Panc1 (cell line): ENCODE results near the gene NTN4. TPM values are rescaled to one million over a fixed set of nuclear protein-coding genes. Genes with fewer than 3 reads are reported as not detected.

ENCODE experiments used
- ATAC-seq: fragments of 200-7000 bp; cut with Tn5 transposase; 2 replicates; pipeline ENCODE4 v1.9.1; 2020; ENCODE audit warnings: mild to moderate bottlenecking, moderate library complexity
- BruUV-seq: library from RNA; stranded (reverse); fragments of 400-500 nt; replicated peaks from 2 replicates; lab custom pipeline; 2021; lab: Mats Ljungman, UMichigan
- CTCF ChIA-PET: fragments of 300-600 bp; sonication (Branson Sonifier 250); formaldehyde crosslinking; loops from one replicate; lab custom pipeline; 2022; ENCODE audit warnings: antibody characterized with exemption; lab: Charles Lee
- POLR2A ChIA-PET: fragments of 300-600 bp; sonication (Branson Sonifier 250); formaldehyde crosslinking; loops from one replicate; lab custom pipeline; 2022; ENCODE audit warnings: antibody characterized with exemption; lab: Charles Lee
- DNase-seq: peaks from one replicate; pipeline ENCODE4 v3.0.0-alpha.2; 2010; ENCODE audit warnings: low read depth, low spot score
- H3K27ac ChIP-seq: 2 replicates; pipeline ENCODE4 v1.5.1; 2011; ENCODE audit warnings: mild to moderate bottlenecking, low read length, inconsistent platforms
- H3K27me3 ChIP-seq: fragments of 200-500 bp; sonication (Bioruptor generic); 2 replicates; pipeline ENCODE4 v1.6.0; 2014; ENCODE audit warnings: low read length, inconsistent platforms; ENCODE audit not compliant: control insufficient read depth, insufficient read depth
- H3K36me3 ChIP-seq: fragments of 200-500 bp; sonication (Bioruptor generic); 2 replicates; pipeline ENCODE4 v1.5.1; 2014; ENCODE audit warnings: inconsistent platforms, mild to moderate bottlenecking, low read length, moderate library complexity; ENCODE audit not compliant: control insufficient read depth, insufficient read depth
- H3K4me1 ChIP-seq: 2 replicates; pipeline ENCODE4 v1.5.1; 2011; ENCODE audit warnings: inconsistent platforms, mild to moderate bottlenecking, low read length, moderate library complexity; ENCODE audit not compliant: control insufficient read depth, insufficient read depth
- H3K4me3 ChIP-seq, 2 experiments: 2 replicates each; pipeline ENCODE4 v1.5.1; 2011 to 2012; ENCODE audit warnings: low read depth in 2 of 2, low read length in 2 of 2, mild to moderate bottlenecking in 2 of 2, inconsistent platforms in 1 of 2, moderate library complexity in 1 of 2
- H3K9me3 ChIP-seq: fragments of 200-500 bp; sonication (Bioruptor generic); 2 replicates; pipeline ENCODE4 v1.5.1; 2014; ENCODE audit warnings: low read depth, mild to moderate bottlenecking, inconsistent platforms, low read length, moderate library complexity; ENCODE audit not compliant: control insufficient read depth, insufficient read depth
- CTCF ChIP-seq: fragments of 450-650 bp; IDR thresholded peaks from 2 replicates; pipeline ENCODE4 v1.5.1; 2017; ENCODE audit warnings: mild to moderate bottlenecking
- POLR2AphosphoS5 ChIP-seq: IDR thresholded peaks from 2 replicates; pipeline ENCODE4 v1.6.1; 2012; ENCODE audit warnings: mild to moderate bottlenecking, low read depth, low read length, moderate library complexity
- REST ChIP-seq, 2 experiments: IDR thresholded peaks; 2 replicates each; pipeline ENCODE4 v1.6.1; 2011 to 2012; ENCODE audit warnings: low read depth in 2 of 2, control low read depth in 1 of 2, low read length in 1 of 2, mild to moderate bottlenecking in 1 of 2, moderate library complexity in 1 of 2; ENCODE audit not compliant: insufficient read depth in 1 of 2
- SIN3A ChIP-seq: IDR thresholded peaks from 2 replicates; pipeline ENCODE4 v1.6.1; 2012; ENCODE audit warnings: low read depth, mild to moderate bottlenecking, low read length, moderate library complexity, borderline replicate concordance; ENCODE audit not compliant: insufficient read depth
- TCF7L2 ChIP-seq: IDR thresholded peaks from 2 replicates; pipeline ENCODE4 v1.6.1; 2011; ENCODE audit warnings: mild to moderate bottlenecking, low read depth, low read length, inconsistent platforms
- in situ Hi-C: cut with HindIII; loops from 2 replicates; pipeline ENCODE4 v1.10.0; 2016; ENCODE audit warnings: low sequenced_read_pairs, low pct_unique_long_range_greater_than_20kb
- intact Hi-C: fragments of 100-400 bp; cut with micrococcal nuclease; formaldehyde crosslinking; loops from one replicate; pipeline ENCODE4 v1.10.0; 2022; ENCODE audit not compliant: unreplicated experiment
- total RNA-seq: library from RNA; stranded (reverse); gene quantifications from one replicate; pipeline ENCODE4 v1.2.1, GENCODE V29; 2021; ENCODE audit not compliant: unreplicated experiment

The NTN4 gene
- total RNA-seq, 1 experiment from 2014 or later = 17.1 TPM

DNA sequence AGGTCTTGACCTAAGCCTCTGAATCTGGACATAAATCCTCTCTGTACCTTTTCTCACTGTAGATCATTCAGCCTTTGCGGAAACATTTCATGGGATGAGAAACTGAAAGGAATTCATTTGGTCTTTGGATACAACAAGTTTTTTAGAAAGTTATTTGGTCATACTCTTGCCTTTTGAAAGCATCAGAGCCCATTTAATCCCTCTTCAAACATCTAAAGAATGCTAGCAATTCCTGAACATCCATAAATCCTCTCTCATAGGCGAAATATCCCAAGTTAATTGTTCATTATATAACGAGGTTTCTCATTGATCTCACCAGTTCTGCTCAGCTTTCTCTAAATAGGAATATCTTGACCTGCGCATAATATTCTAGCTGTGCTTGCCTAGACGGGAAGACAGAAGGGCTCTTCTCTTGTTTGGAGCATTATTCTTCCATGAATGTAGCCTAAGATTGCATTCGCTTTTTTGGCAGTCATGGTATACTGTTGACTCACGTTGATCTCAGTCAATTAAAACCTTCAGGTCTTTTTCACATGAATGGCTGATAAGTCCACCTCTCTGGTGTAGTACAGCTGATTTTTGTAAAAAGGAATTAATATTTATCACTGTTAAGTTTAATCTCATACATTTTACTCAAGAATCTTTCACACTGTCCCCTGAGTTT, 24.1 kb downstream of the NTN4 start:
- ChIA-PET POLR2A (no interaction called here), CTCF (no interaction called here)
- Histone ChIP-seq H3K27me3 (no peaks in the 10 kb centered on the region), H3K4me3 (no peak overlapping the region), H3K27ac (no peak overlapping the region), H3K36me3 (no peaks in the 10 kb centered on the region), H3K4me1 (no peaks in the 10 kb centered on the region; the same call in 1 of the 2 replicates), H3K9me3 (no peaks in the 10 kb centered on the region)
- in situ Hi-C loops (no loop called here), intact Hi-C loops (no loop called here)
- no peak for DNase-seq
- ATAC-seq = no peak
- TF ChIP-seq REST (IDR thresholded peaks at IDR 0.05; ENCODE audit: insufficient read depth in 1 of 2, low read depth in 2 of 2, low read length in 1 of 2) (no peak), CTCF (no peak), POLR2AphosphoS5 (no peak), SIN3A (no peak)
- no TSS peak for BruUV-seq

GRCh38 chr12:95764848-95765247, 25.7 kb downstream of the NTN4 start:
- Histone ChIP-seq H3K27me3 (no peaks in the 10 kb centered on the region), H3K4me3 (no peak overlapping the region), H3K4me1 (no peaks in the 10 kb centered on the region; the same call in 1 of the 2 replicates), H3K27ac (no peak overlapping the region), H3K9me3 (no peaks in the 10 kb centered on the region), H3K36me3 (no peaks in the 10 kb centered on the region)
- in situ Hi-C loops = no loop called here
- CTCF ChIA-PET = no interaction called here
- intact Hi-C loops = no loop called here
- no peak for DNase-seq
- TF ChIP-seq SIN3A = no peak
- TF ChIP-seq POLR2AphosphoS5 = no peak
- TF ChIP-seq REST (IDR thresholded peaks at IDR 0.05; ENCODE audit: insufficient read depth in 1 of 2, low read depth in 2 of 2, low read length in 1 of 2) = no peak
- TF ChIP-seq TCF7L2 = no peak
- no peak for TF ChIP-seq CTCF
- ATAC-seq = no peak
- BruUV-seq = no TSS peak
- POLR2A ChIA-PET = interaction anchor here (0.5 kb wide), 1 partner anchor 24 kb away, joined by 3 read pairs; no protein-coding TSS in a partner anchor
